KMS-11 (cell line): ENCODE results near the gene HIF3A.

Experiments used
- H2AFZ ChIP-seq: fragments of 200-600 bp; sonication (generic); 2 replicates; pipeline ENCODE4 v1.6.1; 2016; ENCODE audit warnings: antibody characterized with exemption, mixed run types, low read depth
- H3K27ac ChIP-seq: fragments of 200-600 bp; sonication (generic); 2 replicates; pipeline ENCODE4 v1.6.1; 2016; ENCODE audit warnings: mild to moderate bottlenecking, mixed run types
- H3K27me3 ChIP-seq: fragments of 200-600 bp; sonication (generic); 2 replicates; pipeline ENCODE4 v1.6.1; 2017; ENCODE audit warnings: mild to moderate bottlenecking, low read depth, mixed run types, moderate library complexity; ENCODE audit not compliant: insufficient read depth
- H3K36me3 ChIP-seq: fragments of 200-600 bp; sonication (generic); 2 replicates; pipeline ENCODE4 v1.6.1; 2017; ENCODE audit warnings: mild to moderate bottlenecking, mixed run types; ENCODE audit not compliant: insufficient read depth
- H3K4me1 ChIP-seq: fragments of 200-600 bp; sonication (generic); 2 replicates; pipeline ENCODE4 v1.6.1; 2016; ENCODE audit warnings: mild to moderate bottlenecking, low read depth, mixed run types; ENCODE audit not compliant: poor library complexity, severe bottlenecking
- H3K4me2 ChIP-seq: fragments of 200-600 bp; sonication (generic); 2 replicates; pipeline ENCODE4 v1.7.0; 2016; ENCODE audit warnings: mild to moderate bottlenecking, mixed run types
- H3K4me3 ChIP-seq: fragments of 200-600 bp; sonication (generic); IDR thresholded peaks from 2 replicates; pipeline ENCODE4 v1.6.1; 2017; ENCODE audit warnings: low read depth, low read length, mixed read lengths; ENCODE audit not compliant: insufficient read depth
- H3K79me2 ChIP-seq: fragments of 200-600 bp; sonication (generic); 2 replicates; pipeline ENCODE4 v1.6.1; 2016; ENCODE audit warnings: low read depth, mixed run types; ENCODE audit not compliant: insufficient read depth
- H3K9ac ChIP-seq: fragments of 200-600 bp; sonication (generic); 2 replicates; pipeline ENCODE4 v1.6.1; 2016; ENCODE audit warnings: mild to moderate bottlenecking, mixed run types
- H4K20me1 ChIP-seq: fragments of 200-600 bp; sonication (generic); 2 replicates; pipeline ENCODE4 v1.6.1; 2016; ENCODE audit warnings: mild to moderate bottlenecking, mixed run types; ENCODE audit not compliant: insufficient read depth
- TF ChIP-seq, protein P1 (sequence below): fragments of 200-600 bp; sonication (generic); conservative IDR thresholded peaks from 2 replicates; pipeline ENCODE4 v1.6.1; 2017; ENCODE audit warnings: low read depth, mild to moderate bottlenecking, antibody characterized with exemption, low read length, moderate library complexity, mixed read lengths

HIF3A gene

DNA sequence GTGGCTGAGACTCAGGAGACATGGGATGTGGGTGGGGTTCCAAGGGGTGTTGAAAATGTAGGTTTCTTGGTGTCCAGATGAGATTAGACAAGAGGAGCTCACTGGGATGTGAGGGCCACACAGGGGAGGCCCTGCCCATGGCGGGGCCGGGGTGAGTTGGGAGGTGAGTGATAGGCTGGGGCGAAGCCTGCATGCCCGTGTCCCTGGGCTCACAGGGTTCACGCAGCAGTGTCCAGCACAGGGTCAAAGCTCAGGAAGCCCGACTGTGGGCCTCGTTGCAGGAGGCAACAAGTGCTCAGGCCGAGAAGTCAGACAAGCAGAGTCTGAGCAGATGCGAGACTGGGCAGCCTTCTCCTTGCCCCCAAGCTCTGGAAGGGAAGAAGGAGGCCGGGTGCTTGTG is 89.3 kb downstream of the HIF3A start:
- Histone ChIP-seq H3K4me3 (no peak overlapping the region), H3K4me1 (no peaks in the 10 kb centered on the region), H3K4me2 (no peak overlapping the region), H3K79me2 (0 out of 2 replicates have a peak, but pooled peaks cover 3% of the 10 kb centered on the region), H4K20me1 (no peaks in the 10 kb centered on the region), H2AFZ (no peak overlapping the region), H3K36me3 (peaks cover 7% of the 10 kb centered on the region; the same call in 1 of the 2 replicates), H3K27me3 (no peaks in the 10 kb centered on the region), H3K27ac (no peak overlapping the region), H3K9ac (no peak overlapping the region)
- TF ChIP-seq, protein P1, sequence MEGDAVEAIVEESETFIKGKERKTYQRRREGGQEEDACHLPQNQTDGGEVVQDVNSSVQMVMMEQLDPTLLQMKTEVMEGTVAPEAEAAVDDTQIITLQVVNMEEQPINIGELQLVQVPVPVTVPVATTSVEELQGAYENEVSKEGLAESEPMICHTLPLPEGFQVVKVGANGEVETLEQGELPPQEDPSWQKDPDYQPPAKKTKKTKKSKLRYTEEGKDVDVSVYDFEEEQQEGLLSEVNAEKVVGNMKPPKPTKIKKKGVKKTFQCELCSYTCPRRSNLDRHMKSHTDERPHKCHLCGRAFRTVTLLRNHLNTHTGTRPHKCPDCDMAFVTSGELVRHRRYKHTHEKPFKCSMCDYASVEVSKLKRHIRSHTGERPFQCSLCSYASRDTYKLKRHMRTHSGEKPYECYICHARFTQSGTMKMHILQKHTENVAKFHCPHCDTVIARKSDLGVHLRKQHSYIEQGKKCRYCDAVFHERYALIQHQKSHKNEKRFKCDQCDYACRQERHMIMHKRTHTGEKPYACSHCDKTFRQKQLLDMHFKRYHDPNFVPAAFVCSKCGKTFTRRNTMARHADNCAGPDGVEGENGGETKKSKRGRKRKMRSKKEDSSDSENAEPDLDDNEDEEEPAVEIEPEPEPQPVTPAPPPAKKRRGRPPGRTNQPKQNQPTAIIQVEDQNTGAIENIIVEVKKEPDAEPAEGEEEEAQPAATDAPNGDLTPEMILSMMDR = no peak

DNA sequence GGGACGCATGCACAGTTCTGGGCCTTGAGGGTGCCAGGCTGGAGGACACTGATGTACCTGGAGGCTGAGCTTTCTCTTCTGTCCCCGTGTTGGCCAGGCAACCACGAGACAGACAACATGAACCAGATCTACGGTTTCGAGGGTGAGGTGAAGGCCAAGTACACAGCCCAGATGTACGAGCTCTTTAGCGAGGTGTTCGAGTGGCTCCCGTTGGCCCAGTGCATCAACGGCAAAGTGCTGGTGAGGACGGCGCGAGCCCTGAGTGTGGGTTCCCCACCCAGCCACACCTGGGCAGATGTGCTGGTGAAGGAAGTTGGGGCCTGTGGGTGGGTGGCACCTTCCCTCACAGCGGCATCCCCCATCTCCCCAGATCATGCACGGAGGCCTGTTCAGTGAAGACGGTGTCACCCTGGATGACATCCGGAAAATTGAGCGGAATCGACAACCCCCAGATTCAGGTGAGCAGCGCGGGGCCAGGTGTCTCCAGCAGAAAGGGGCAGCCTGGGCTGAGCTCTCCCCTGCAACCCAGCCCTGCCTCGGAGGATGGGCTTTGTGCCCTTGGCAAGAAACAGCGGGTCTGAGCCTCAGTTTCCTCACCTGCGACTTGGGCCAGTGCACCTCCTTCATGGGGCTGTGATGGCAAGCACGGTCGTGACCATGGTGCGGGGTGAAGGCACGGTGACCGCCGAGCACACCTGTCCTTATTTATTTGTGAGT is 90.3 kb downstream of the HIF3A start:
- H3K79me2 ChIP-seq = no peaks in the 10 kb centered on the region

DNA sequence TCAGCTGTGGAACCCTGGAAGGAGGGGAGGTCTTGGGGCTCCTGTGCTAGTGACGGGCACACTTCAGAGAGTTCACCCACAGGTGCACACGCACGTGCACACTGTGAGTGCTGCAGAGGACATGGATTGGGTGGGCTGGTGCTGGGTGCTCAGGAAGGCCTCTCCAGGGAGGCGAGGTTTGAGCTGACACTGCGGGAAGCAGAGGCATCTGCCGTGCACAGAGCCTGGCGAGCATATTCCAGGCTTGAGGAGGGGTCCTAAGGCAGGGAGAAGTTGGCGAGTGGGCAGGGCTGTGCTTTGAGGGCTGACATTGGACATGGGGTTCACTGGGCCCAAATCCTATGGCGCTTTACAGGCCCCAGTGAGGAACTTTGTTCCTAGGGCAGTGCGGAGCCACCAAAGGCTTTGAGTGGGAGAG is 90.9 kb downstream of the HIF3A start:
- Histone ChIP-seq H3K4me2 (no peak overlapping the region), H3K9ac (no peak overlapping the region), H3K4me1 (no peaks in the 10 kb centered on the region), H3K27ac (no peak overlapping the region), H3K4me3 (no peak overlapping the region), H3K36me3 (peaks cover 7% of the 10 kb centered on the region; the same call in 1 of the 2 replicates), H2AFZ (no peak overlapping the region), H3K27me3 (no peaks in the 10 kb centered on the region), H3K79me2 (no peaks in the 10 kb centered on the region), H4K20me1 (no peaks in the 10 kb centered on the region)
- TF ChIP-seq, protein P1 = no peak

More for the DNA sequence above, 90.3 kb downstream of the HIF3A start:
- H3K4me1 ChIP-seq = no peaks in the 10 kb centered on the region
- peaks cover 7% of the 10 kb centered on the region; the same call in 1 of the 2 replicates for H3K36me3 ChIP-seq
- no peak overlapping the region for H3K27ac ChIP-seq
- no peak overlapping the region for H3K4me2 ChIP-seq
- H3K27me3 ChIP-seq = no peaks in the 10 kb centered on the region
- H2AFZ ChIP-seq = no peak overlapping the region
- TF ChIP-seq, protein P1 = no peak
- H3K4me3 ChIP-seq = no peak overlapping the region
- no peaks in the 10 kb centered on the region for H4K20me1 ChIP-seq
- H3K9ac ChIP-seq = no peak overlapping the region

DNA sequence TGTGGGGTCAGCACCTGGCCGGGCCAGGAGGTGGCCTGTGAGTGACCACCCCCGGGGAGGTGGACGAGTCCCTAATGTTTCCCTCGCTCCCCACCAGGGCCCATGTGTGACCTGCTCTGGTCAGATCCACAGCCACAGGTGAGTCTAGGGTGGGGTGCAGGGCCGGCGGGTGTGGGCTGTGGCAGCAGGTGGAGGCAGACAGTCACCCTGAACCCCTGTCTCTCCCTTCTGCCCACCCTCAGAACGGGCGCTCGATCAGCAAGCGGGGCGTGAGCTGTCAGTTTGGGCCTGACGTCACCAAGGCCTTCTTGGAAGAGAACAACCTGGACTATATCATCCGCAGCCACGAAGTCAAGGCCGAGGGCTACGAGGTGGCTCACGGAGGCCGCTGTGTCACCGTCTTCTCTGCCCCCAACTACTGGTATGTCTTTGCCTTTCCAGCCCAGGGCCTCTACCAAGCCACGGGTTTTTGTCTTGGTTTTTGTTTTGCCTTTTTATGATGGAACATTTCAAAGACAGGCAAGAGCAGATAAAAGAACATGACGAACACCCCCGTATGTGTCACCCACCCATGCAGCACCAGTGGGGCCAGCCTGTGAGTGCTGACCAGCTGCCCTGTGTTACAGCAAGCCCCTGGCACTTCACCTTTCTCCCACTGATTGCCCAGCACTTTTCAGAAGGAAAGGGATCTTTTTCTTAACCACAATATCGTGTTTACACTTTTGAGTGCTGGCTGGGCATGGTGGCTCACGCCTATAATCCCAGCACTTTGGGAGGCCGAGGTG is 91.7 kb downstream of the HIF3A start:
- no peaks in the 10 kb centered on the region for H3K79me2 ChIP-seq
- no peak overlapping the region for H2AFZ ChIP-seq
- no peak overlapping the region for H3K4me2 ChIP-seq
- peaks cover 7% of the 10 kb centered on the region; the same call in 1 of the 2 replicates for H3K36me3 ChIP-seq
- H3K4me1 ChIP-seq = no peaks in the 10 kb centered on the region
- TF ChIP-seq, protein P1 = no peak
- H3K9ac ChIP-seq = no peak overlapping the region
- H4K20me1 ChIP-seq = no peaks in the 10 kb centered on the region
- no peak overlapping the region for H3K27ac ChIP-seq
- no peak overlapping the region for H3K4me3 ChIP-seq
- no peaks in the 10 kb centered on the region for H3K27me3 ChIP-seq
